K562 (cell line): ENCODE results near the gene ZBTB9. TPM values are rescaled to one million over a fixed set of nuclear protein-coding genes. Genes with fewer than 3 reads are reported as not detected.

Experiments used
- BACH1 ChIP-seq: fragments of 200-800 bp; sonication (Bioruptor generic); IDR thresholded peaks from 2 replicates; pipeline ENCODE4 v1.6.1; 2016; ENCODE audit warnings: missing genetic modification characterization, missing compliant biosample characterization
- CREBBP ChIP-seq: IDR thresholded peaks from one replicate; pipeline ENCODE4 v1.6.1; 2012; ENCODE audit warnings: low read depth, mild to moderate bottlenecking, control low read depth, inconsistent platforms, low read length
- CSDE1 ChIP-seq, 2 experiments: fragments of 450-650 bp; IDR thresholded peaks; 2 replicates each; pipeline ENCODE4 v1.6.1; 2016; ENCODE audit warnings: mild to moderate bottlenecking in 1 of 2
- E4F1 ChIP-seq: fragments of 250-450 bp; sonication (Bioruptor Pico); IDR thresholded peaks from 2 replicates; pipeline ENCODE4 v1.5.0; 2021; ENCODE audit warnings: mild to moderate bottlenecking, borderline replicate concordance
- FOXP1 ChIP-seq: sonication (generic); formaldehyde crosslinking; IDR thresholded peaks from 2 replicates; pipeline ENCODE4 v1.8.0; 2022; ENCODE audit warnings: mild to moderate bottlenecking, missing genetic modification reagents
- MEF2A ChIP-seq: IDR thresholded peaks from 2 replicates; pipeline ENCODE4 v1.6.1; 2011; ENCODE audit warnings: low read depth, mild to moderate bottlenecking, low read length, moderate library complexity; ENCODE audit not compliant: control insufficient read depth
- NONO ChIP-seq, 2 experiments: fragments of 200-400 bp in 1 of 2; fragments of 450-650 bp in 1 of 2; formaldehyde crosslinking in 1 of 2; IDR thresholded peaks; 2 replicates each; pipeline ENCODE4 v1.6.1; 2017; ENCODE audit warnings: low read depth in 2 of 2, mild to moderate bottlenecking in 2 of 2, moderate library complexity in 2 of 2, low read length in 1 of 2
- PREB ChIP-seq: sonication (generic); formaldehyde crosslinking; IDR thresholded peaks from 2 replicates; pipeline ENCODE4 v1.8.1; 2023; ENCODE audit warnings: mild to moderate bottlenecking, missing genetic modification reagents
- SMAD1 ChIP-seq: fragments of 150-350 bp; IDR thresholded peaks from 2 replicates; pipeline ENCODE4 v1.6.1; 2014; ENCODE audit warnings: low read length, low read depth; ENCODE audit not compliant: partially characterized antibody
- TGIF2 ChIP-seq: sonication (generic); formaldehyde crosslinking; IDR thresholded peaks from 2 replicates; pipeline ENCODE4 v1.8.1; 2022; ENCODE audit warnings: mild to moderate bottlenecking, missing genetic modification reagents, moderate library complexity
- ZBTB1 ChIP-seq: sonication (generic); formaldehyde crosslinking; IDR thresholded peaks from 2 replicates; pipeline ENCODE4 v1.8.1; 2023; ENCODE audit warnings: missing genetic modification reagents, low read depth, mild to moderate bottlenecking, borderline replicate concordance
- ZNF175 ChIP-seq: fragments of 200-800 bp; sonication (Bioruptor generic); IDR thresholded peaks from 2 replicates; pipeline ENCODE4 v1.6.1; 2016; ENCODE audit warnings: low read depth, mild to moderate bottlenecking, missing genetic modification characterization, missing compliant biosample characterization
- ZNF311 ChIP-seq: fragments of 250-450 bp; sonication (Bioruptor Pico); IDR thresholded peaks from 2 replicates; pipeline ENCODE4 v1.4.0; 2020; ENCODE audit warnings: mild to moderate bottlenecking, moderate library complexity
- ZNF511 ChIP-seq: sonication (generic); formaldehyde crosslinking; IDR thresholded peaks from 2 replicates; pipeline ENCODE4 v1.8.0; 2022; ENCODE audit warnings: mild to moderate bottlenecking, missing genetic modification reagents
- polyA plus RNA-seq, 8 experiments: library from polyadenylated mRNA; depleted of rRNA in 4 of 8; stranded (reverse) in 5 of 8; unstranded in 3 of 8; fragments of >200 nt; fragmentation: Nextera tagmentation in 2 of 8; fragmentation: Illumina TruSeq in 1 of 8; extraction: Ambion mirVana in 2 of 8; extraction: Trizol in 1 of 8; gene quantifications; 2 replicates each; pipeline versions ENCODE4 v1.2.1 to v1.2.3, GENCODE V29; 2011 to 2014; ENCODE audit warnings: inconsistent platforms in 1 of 8, missing spikeins in 1 of 8
- total RNA-seq, 7 experiments: library from RNA; depleted of rRNA in 6 of 7; stranded (reverse); fragments of >200 nt in 6 of 7; fragmentation: Illumina TruSeq in 2 of 7; extraction: Trizol in 2 of 7; gene quantifications; 2 replicates each; pipeline versions ENCODE4 v1.2.1 to v1.2.3, GENCODE V29; 2011 to 2021; ENCODE audit warnings: low replicate concordance in 1 of 7

The ZBTB9 gene
- total and polyA plus RNA-seq, 9 of the 15 experiments (the other 6 are each of a cell fraction or from before 2014, with no cell fraction given), result 1.9 to 19.5 (median 10.4) TPM

- TF ChIP-seq BACH1 (tag), result no peak
- no peak for TF ChIP-seq E4F1
- 0 out of 2 replicates have a peak, but pooled peaks have one; percentile 46 for TF ChIP-seq TGIF2 (CRISPR knock-in tag)
- TF ChIP-seq ZNF511 (CRISPR knock-in tag), result no peak
- 0 out of 2 replicates have a peak, but pooled peaks have one; percentile 67 for TF ChIP-seq PREB
- no peak for TF ChIP-seq CREBBP
- no peak for TF ChIP-seq ZNF175
- no peak for TF ChIP-seq ZNF311 (CRISPR knock-in tag)
- 0 out of 2 replicates have a peak, but pooled peaks have one; percentile 58 for TF ChIP-seq FOXP1 (CRISPR knock-in tag)
- TF ChIP-seq ZBTB1 (CRISPR knock-in tag), result 0 out of 2 replicates have a peak, but pooled peaks have one; percentile 37
- no peak for TF ChIP-seq MEF2A
- no peak for TF ChIP-seq SMAD1
- TF ChIP-seq NONO (IDR thresholded peaks at IDR 0.05; ENCODE audit: low read depth in 2 of 2, low read length in 1 of 2), result no peak
- no peak for TF ChIP-seq CSDE1 (IDR thresholded peaks at IDR 0.05)
Observed at GRCh38 chr6:33412140-33413009, 42.0 kb upstream of the ZBTB9 start (continued).
